Ovary (tissue), 3 donors: ENCODE results near the gene LARGE1.

Experiments used
- POLR2A ChIP-seq: fragments of 450-650 bp; IDR thresholded peaks from one replicate; pipeline ENCODE4 v1.6.1; 2017; ENCODE audit warnings: antibody characterized with exemption, mild to moderate bottlenecking, moderate library complexity
- TF ChIP-seq, protein P1 (sequence below), 3 donors: fragments of 450-650 bp in 2 of 3; fragments of 200-600 bp in 1 of 3; IDR thresholded peaks; one replicate each; pipeline versions ENCODE4 v1.5.1 to v1.8.0; 2016 to 2022; ENCODE audit warnings: antibody characterized with exemption in 3 of 3, mild to moderate bottlenecking in 1 of 3
- donor health status: DM: no; HTN: no; CAD: no.

DNA sequence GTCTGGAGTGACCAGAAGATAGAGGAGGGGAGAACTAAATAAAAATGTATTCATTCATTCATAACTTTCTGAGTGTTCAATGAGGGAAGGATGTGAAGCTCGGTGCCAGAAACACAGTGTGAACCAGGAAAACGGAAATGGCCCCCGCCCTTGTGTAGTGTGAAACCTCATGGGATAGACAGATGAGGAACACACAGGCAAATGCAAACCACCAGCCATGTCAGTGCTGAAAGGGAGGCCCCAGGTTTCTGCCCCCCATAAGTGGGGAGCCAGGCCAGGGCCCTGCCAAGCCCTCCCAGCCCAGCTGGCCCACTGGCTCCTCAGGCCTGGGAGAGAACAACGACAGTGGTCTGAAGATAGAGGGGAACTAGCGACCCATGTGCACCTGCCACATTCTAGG lies 30.5 kb downstream of the LARGE1 start:
- TF ChIP-seq, protein P1, sequence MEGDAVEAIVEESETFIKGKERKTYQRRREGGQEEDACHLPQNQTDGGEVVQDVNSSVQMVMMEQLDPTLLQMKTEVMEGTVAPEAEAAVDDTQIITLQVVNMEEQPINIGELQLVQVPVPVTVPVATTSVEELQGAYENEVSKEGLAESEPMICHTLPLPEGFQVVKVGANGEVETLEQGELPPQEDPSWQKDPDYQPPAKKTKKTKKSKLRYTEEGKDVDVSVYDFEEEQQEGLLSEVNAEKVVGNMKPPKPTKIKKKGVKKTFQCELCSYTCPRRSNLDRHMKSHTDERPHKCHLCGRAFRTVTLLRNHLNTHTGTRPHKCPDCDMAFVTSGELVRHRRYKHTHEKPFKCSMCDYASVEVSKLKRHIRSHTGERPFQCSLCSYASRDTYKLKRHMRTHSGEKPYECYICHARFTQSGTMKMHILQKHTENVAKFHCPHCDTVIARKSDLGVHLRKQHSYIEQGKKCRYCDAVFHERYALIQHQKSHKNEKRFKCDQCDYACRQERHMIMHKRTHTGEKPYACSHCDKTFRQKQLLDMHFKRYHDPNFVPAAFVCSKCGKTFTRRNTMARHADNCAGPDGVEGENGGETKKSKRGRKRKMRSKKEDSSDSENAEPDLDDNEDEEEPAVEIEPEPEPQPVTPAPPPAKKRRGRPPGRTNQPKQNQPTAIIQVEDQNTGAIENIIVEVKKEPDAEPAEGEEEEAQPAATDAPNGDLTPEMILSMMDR (IDR thresholded peaks at IDR 0.05): no peak
- TF ChIP-seq POLR2A: no peak
